Activated gamma-delta T cell treated with Interleukin-2 at 50 U/mL for 16 hours (primary cell): ENCODE measurements around the gene SETD1B.
"Not testable (repeated sequence)": the region's sequence is repeated elsewhere in the genome, so short reads cannot be mapped to it uniquely, and the experiment has no call there.

Experiments
- DNase-seq: peaks from one replicate; pipeline ENCODE4 v3.0.0-alpha.2; 2020

SETD1B gene

GRCh38 chr12:121781484-121781997 lies 22.3 kb upstream of the SETD1B start:
- DNase-seq, result no peak

GRCh38 chr12:121781998-121782979 lies 21.5 kb upstream of the SETD1B start:
- DNase-seq, result peak; percentile 46

GRCh38 chr12:121783766-121784165 lies 20.0 kb upstream of the SETD1B start:
- no peak for DNase-seq

GRCh38 chr12:121784460-121784859 lies 19.3 kb upstream of the SETD1B start:
- DNase-seq, result no peak

GRCh38 chr12:121786440-121786825 lies 17.4 kb upstream of the SETD1B start:
- peak; percentile 54 for DNase-seq

- DNase-seq, result peak; percentile 61
Observed at GRCh38 chr12:121787063-121788025, 16.5 kb upstream of the SETD1B start.

- DNase-seq, result no peak
Observed at GRCh38 chr12:121788176-121788818, 15.5 kb upstream of the SETD1B start.

GRCh38 chr12:121789233-121789781 lies 14.5 kb upstream of the SETD1B start:
- DNase-seq, result peak; percentile 50

- peak; percentile 97 for DNase-seq
Observed at GRCh38 chr12:121789800-121790728, 13.7 kb upstream of the SETD1B start.

- DNase-seq, result not testable (repeated sequence)
Observed at GRCh38 chr12:121790785-121791184, 13.0 kb upstream of the SETD1B start.

- DNase-seq, result peak; percentile 43
Observed at GRCh38 chr12:121791671-121792551, 11.9 kb upstream of the SETD1B start.

GRCh38 chr12:121792607-121793439 lies 11.0 kb upstream of the SETD1B start:
- peak; percentile 58 for DNase-seq

GRCh38 chr12:121793440-121793837 lies 10.4 kb upstream of the SETD1B start, which contains the start of gene RHOF:
Gene RHOF (minus strand): TSS chr12:121793688. CDS start chr12:121793633, 55 bp downstream.
- DNase-seq, result peak; percentile 63

GRCh38 chr12:121793838-121794533 lies 9.8 kb upstream of the SETD1B start:
- DNase-seq, result peak; percentile 95

GRCh38 chr12:121794534-121795033 lies 9.2 kb upstream of the SETD1B start:
- DNase-seq, result no peak

GRCh38 chr12:121795034-121795968 lies 8.5 kb upstream of the SETD1B start:
- DNase-seq, result peak; percentile 86
